Thyroid gland (tissue), 4 donors: ENCODE data around the gene SLC18A2. TPM values are rescaled to one million over a fixed set of nuclear protein-coding genes. Genes with fewer than 3 reads are reported as not detected.

Source experiments
- DNase-seq, 2 donors: peaks; one replicate each; pipeline ENCODE4 v3.0.0-alpha.2; 2019
- H3K27ac ChIP-seq, 3 donors: fragments of 200-600 bp; sonication (generic); 1 replicate in 2 of 3; 2 replicates in 1 of 3; pipeline ENCODE4 v1.5.1; 2016 to 2019; ENCODE audit warnings: mild to moderate bottlenecking in 1 of 3, moderate library complexity in 1 of 3
- H3K27me3 ChIP-seq: fragments of 200-600 bp; sonication (generic); one replicate; pipeline ENCODE4 v1.5.1; 2019
- H3K36me3 ChIP-seq, 2 donors: fragments of 200-600 bp; sonication (generic); one replicate each; pipeline ENCODE4 v1.5.1; 2016 to 2019
- H3K4me1 ChIP-seq, 2 donors: fragments of 200-600 bp; sonication (generic); one replicate each; pipeline ENCODE4 v1.5.1; 2017 to 2019
- H3K4me3 ChIP-seq, 3 donors: fragments of 200-600 bp; sonication (generic); replicated peaks in 1 of 3; 1 replicate in 2 of 3; 2 replicates in 1 of 3; pipeline ENCODE4 v1.5.1; 2016; ENCODE audit warnings: mild to moderate bottlenecking in 1 of 3
- H3K9me3 ChIP-seq: fragments of 200-600 bp; sonication (generic); one replicate; pipeline ENCODE4 v1.5.1; 2017
- CTCF ChIP-seq, 6 experiments: fragments of 200-600 bp in 3 of 6; fragments of 450-650 bp in 3 of 6; sonication (generic) in 3 of 6; IDR thresholded peaks; one replicate each; pipeline ENCODE4 v1.5.1; 2016 to 2019; ENCODE audit warnings: antibody characterized with exemption in 6 of 6, mild to moderate bottlenecking in 2 of 6, inconsistent platforms in 1 of 6, moderate library complexity in 1 of 6
- POLR2A ChIP-seq, 2 donors: fragments of 450-650 bp; IDR thresholded peaks; one replicate each; pipeline ENCODE4 v1.6.1; 2017; ENCODE audit warnings: antibody characterized with exemption in 2 of 2, mild to moderate bottlenecking in 2 of 2, moderate library complexity in 1 of 2
- WGBS, 2 donors: methylation state at CpG; one replicate each; pipeline ENCODE4 v1.1.5; 2017; 5-methylcytosine and 5-hydroxymethylcytosine counted together
- intact Hi-C: fragments of 100-400 bp; cut with DNase I; formaldehyde crosslinking; loops from one replicate; pipeline ENCODE4 v1.15.1; 2023
- total RNA-seq, 4 donors: library from RNA; depleted of rRNA; stranded (reverse); fragments of >200 nt; gene quantifications; one replicate each; pipeline ENCODE4 v1.2.3, GENCODE V29; 2016

Gene SLC18A2
- total RNA-seq, 4 donors from 2014 or later = 0.13 TPM; not detected in 3

- no peaks in the 10 kb centered on the region for H3K27me3 ChIP-seq
- DNase-seq = no peak
- 85 to 91% methylated on average over 1 of the region's 1 CpG for WGBS, 2 donors
- no peak for TF ChIP-seq CTCF (IDR thresholded peaks at IDR 0.05)
- no peak for TF ChIP-seq POLR2A (IDR thresholded peaks at IDR 0.05)
- H3K4me3 ChIP-seq = no peak overlapping the region
- H3K9me3 ChIP-seq = no peaks in the 10 kb centered on the region
- no peaks in the 10 kb centered on the region for H3K36me3 ChIP-seq
- H3K27ac ChIP-seq = no peak overlapping the region
- intact Hi-C loops = loop anchor here (10.0 kb wide), 1 partner anchor 233 kb away; no protein-coding TSS in a partner anchor
- H3K4me1 ChIP-seq = peaks cover 5 to 10% of the 10 kb centered on the region in 2 donors
Measured at GRCh38 chr10:117212176-117212575, 28.7 kb upstream of the SLC18A2 start.

GRCh38 chr10:117214401-117214800 lies 26.5 kb upstream of the SLC18A2 start:
- Histone ChIP-seq H3K27ac (no peak overlapping the region), H3K36me3 (no peaks in the 10 kb centered on the region), H3K9me3 (no peaks in the 10 kb centered on the region), H3K27me3 (no peaks in the 10 kb centered on the region), H3K4me1 (peaks cover 6 to 12% of the 10 kb centered on the region in 2 donors), H3K4me3 (no peak overlapping the region)
- 35 to 39% methylated on average over 1 of the region's 1 CpG for WGBS, 2 donors
- TF ChIP-seq POLR2A (IDR thresholded peaks at IDR 0.05) = no peak
- no peak for TF ChIP-seq CTCF (IDR thresholded peaks at IDR 0.05)
- no peak for DNase-seq
- intact Hi-C loops = loop anchor here (10.0 kb wide), 1 partner anchor 230 kb away; no protein-coding TSS in a partner anchor

GRCh38 chr10:117215079-117215478 lies 25.8 kb upstream of the SLC18A2 start:
- TF ChIP-seq CTCF (IDR thresholded peaks at IDR 0.05) (no peak), POLR2A (IDR thresholded peaks at IDR 0.05) (no peak)
- Histone ChIP-seq H3K27me3 (no peaks in the 10 kb centered on the region), H3K4me1 (peaks cover 6 to 12% of the 10 kb centered on the region in 2 donors), H3K9me3 (no peaks in the 10 kb centered on the region), H3K27ac (no peak overlapping the region), H3K36me3 (no peaks in the 10 kb centered on the region), H3K4me3 (no peak overlapping the region)
- 87 to 90% methylated on average over 2 of the region's 2 CpGs for WGBS, 2 donors
- DNase-seq = no peak
- intact Hi-C loops = loop anchor here (5.0 to 10.0 kb wide), 2 partner anchors 107 to 230 kb away; no protein-coding TSS in a partner anchor

- intact Hi-C loops = loop anchor here (5.0 to 10.0 kb wide), 2 partner anchors 106 to 229 kb away; no protein-coding TSS in a partner anchor
- Histone ChIP-seq H3K4me3 (no peak overlapping the region), H3K27me3 (no peaks in the 10 kb centered on the region)
Measured at GRCh38 chr10:117216028-117216427, 24.9 kb upstream of the SLC18A2 start.

More at GRCh38 chr10:117216028-117216427, 24.9 kb upstream of the SLC18A2 start:
- Histone ChIP-seq H3K9me3 (no peaks in the 10 kb centered on the region), H3K36me3 (no peaks in the 10 kb centered on the region), H3K27ac (no peak overlapping the region), H3K4me1 (peaks cover 6 to 12% of the 10 kb centered on the region in 2 donors)
- no peak for TF ChIP-seq POLR2A (IDR thresholded peaks at IDR 0.05)
- no peak for TF ChIP-seq CTCF (IDR thresholded peaks at IDR 0.05)
- no peak for DNase-seq
- WGBS, 2 donors = 62 to 67% methylated on average over 14 to 15 of the region's 15 CpGs
